DMS 273 treated with DMSO at 0.1 percent for 48 hours (cell line): ENCODE data around the gene ME3.

Experiments used
- DNase-seq: peaks from one replicate; lab custom pipeline; 2025; lab: John Stamatoyannopoulos, UW

ME3 gene

GRCh38 chr11:86514453-86514852 lies 158.0 kb downstream of the ME3 start:
- DNase-seq: no peak

- DNase-seq: no peak
Measured at GRCh38 chr11:86513746-86514373, 158.6 kb downstream of the ME3 start.

- no peak for DNase-seq
Measured at GRCh38 chr11:86513138-86513537, 159.3 kb downstream of the ME3 start.

GRCh38 chr11:86511086-86511551 lies 161.3 kb downstream of the ME3 start:
- DNase-seq: no peak

- DNase-seq: no peak
Measured at GRCh38 chr11:86510674-86511073, 161.7 kb downstream of the ME3 start.

- DNase-seq: no peak
Measured at GRCh38 chr11:86510097-86510496, 162.3 kb downstream of the ME3 start.

GRCh38 chr11:86509588-86509974 lies 162.8 kb downstream of the ME3 start:
- DNase-seq: no peak

GRCh38 chr11:86508604-86509587 lies 163.5 kb downstream of the ME3 start:
- no peak for DNase-seq

GRCh38 chr11:86507249-86507845 lies 165.1 kb downstream of the ME3 start:
- no peak for DNase-seq

- DNase-seq: no peak
Measured at GRCh38 chr11:86506235-86506634, 166.2 kb downstream of the ME3 start.

- no peak for DNase-seq
Measured at GRCh38 chr11:86503131-86503530, 169.3 kb downstream of the ME3 start.

GRCh38 chr11:86502137-86502642 lies 170.2 kb downstream of the ME3 start:
- no peak for DNase-seq

GRCh38 chr11:86500500-86501140 lies 171.8 kb downstream of the ME3 start:
- no peak for DNase-seq

- no peak for DNase-seq
Measured at GRCh38 chr11:86499723-86500129, 172.7 kb downstream of the ME3 start.

- DNase-seq: no peak
Measured at GRCh38 chr11:86497836-86498235, 174.6 kb downstream of the ME3 start.

- DNase-seq: no peak
Measured at GRCh38 chr11:86497310-86497709, 175.1 kb downstream of the ME3 start.

GRCh38 chr11:86495351-86495750 lies 177.1 kb downstream of the ME3 start:
- no peak for DNase-seq

GRCh38 chr11:86492370-86493010 lies 179.9 kb downstream of the ME3 start:
- DNase-seq: no peak

- no peak for DNase-seq
Measured at GRCh38 chr11:86491027-86491426, 181.4 kb downstream of the ME3 start.

- no peak for DNase-seq
Measured at GRCh38 chr11:86490582-86490981, 181.8 kb downstream of the ME3 start.

GRCh38 chr11:86489442-86489841 lies 183.0 kb downstream of the ME3 start:
- DNase-seq: no peak

- no peak for DNase-seq
Measured at GRCh38 chr11:86488553-86488952, 183.9 kb downstream of the ME3 start.
